Panc1 (cell line): ENCODE data around the gene C16orf78. TPM values are rescaled to one million over a fixed set of nuclear protein-coding genes. Genes with fewer than 3 reads are reported as not detected.

Source experiments
- ATAC-seq: fragments of 200-7000 bp; cut with Tn5 transposase; 2 replicates; pipeline ENCODE4 v1.9.1; 2020; ENCODE audit warnings: mild to moderate bottlenecking, moderate library complexity
- BruUV-seq: library from RNA; stranded (reverse); fragments of 400-500 nt; replicated peaks from 2 replicates; lab custom pipeline; 2021; lab: Mats Ljungman, UMichigan
- CTCF ChIA-PET: fragments of 300-600 bp; sonication (Branson Sonifier 250); formaldehyde crosslinking; loops from one replicate; lab custom pipeline; 2022; ENCODE audit warnings: antibody characterized with exemption; lab: Charles Lee
- POLR2A ChIA-PET: fragments of 300-600 bp; sonication (Branson Sonifier 250); formaldehyde crosslinking; loops from one replicate; lab custom pipeline; 2022; ENCODE audit warnings: antibody characterized with exemption; lab: Charles Lee
- DNase-seq: peaks from one replicate; pipeline ENCODE4 v3.0.0-alpha.2; 2010; ENCODE audit warnings: low read depth, low spot score
- H3K27ac ChIP-seq: 2 replicates; pipeline ENCODE4 v1.5.1; 2011; ENCODE audit warnings: mild to moderate bottlenecking, low read length, inconsistent platforms
- H3K27me3 ChIP-seq: fragments of 200-500 bp; sonication (Bioruptor generic); 2 replicates; pipeline ENCODE4 v1.6.0; 2014; ENCODE audit warnings: low read length, inconsistent platforms; ENCODE audit not compliant: control insufficient read depth, insufficient read depth
- H3K36me3 ChIP-seq: fragments of 200-500 bp; sonication (Bioruptor generic); 2 replicates; pipeline ENCODE4 v1.5.1; 2014; ENCODE audit warnings: inconsistent platforms, mild to moderate bottlenecking, low read length, moderate library complexity; ENCODE audit not compliant: control insufficient read depth, insufficient read depth
- H3K4me1 ChIP-seq: 2 replicates; pipeline ENCODE4 v1.5.1; 2011; ENCODE audit warnings: inconsistent platforms, mild to moderate bottlenecking, low read length, moderate library complexity; ENCODE audit not compliant: control insufficient read depth, insufficient read depth
- H3K4me3 ChIP-seq, 2 experiments: 2 replicates each; pipeline ENCODE4 v1.5.1; 2011 to 2012; ENCODE audit warnings: low read depth in 2 of 2, low read length in 2 of 2, mild to moderate bottlenecking in 2 of 2, inconsistent platforms in 1 of 2, moderate library complexity in 1 of 2
- H3K9me3 ChIP-seq: fragments of 200-500 bp; sonication (Bioruptor generic); 2 replicates; pipeline ENCODE4 v1.5.1; 2014; ENCODE audit warnings: low read depth, mild to moderate bottlenecking, inconsistent platforms, low read length, moderate library complexity; ENCODE audit not compliant: control insufficient read depth, insufficient read depth
- CTCF ChIP-seq: fragments of 450-650 bp; IDR thresholded peaks from 2 replicates; pipeline ENCODE4 v1.5.1; 2017; ENCODE audit warnings: mild to moderate bottlenecking
- POLR2AphosphoS5 ChIP-seq: IDR thresholded peaks from 2 replicates; pipeline ENCODE4 v1.6.1; 2012; ENCODE audit warnings: mild to moderate bottlenecking, low read depth, low read length, moderate library complexity
- REST ChIP-seq, 2 experiments: IDR thresholded peaks; 2 replicates each; pipeline ENCODE4 v1.6.1; 2011 to 2012; ENCODE audit warnings: low read depth in 2 of 2, control low read depth in 1 of 2, low read length in 1 of 2, mild to moderate bottlenecking in 1 of 2, moderate library complexity in 1 of 2; ENCODE audit not compliant: insufficient read depth in 1 of 2
- SIN3A ChIP-seq: IDR thresholded peaks from 2 replicates; pipeline ENCODE4 v1.6.1; 2012; ENCODE audit warnings: low read depth, mild to moderate bottlenecking, low read length, moderate library complexity, borderline replicate concordance; ENCODE audit not compliant: insufficient read depth
- TCF7L2 ChIP-seq: IDR thresholded peaks from 2 replicates; pipeline ENCODE4 v1.6.1; 2011; ENCODE audit warnings: mild to moderate bottlenecking, low read depth, low read length, inconsistent platforms
- in situ Hi-C: cut with HindIII; loops from 2 replicates; pipeline ENCODE4 v1.10.0; 2016; ENCODE audit warnings: low sequenced_read_pairs, low pct_unique_long_range_greater_than_20kb
- intact Hi-C: fragments of 100-400 bp; cut with micrococcal nuclease; formaldehyde crosslinking; loops from one replicate; pipeline ENCODE4 v1.10.0; 2022; ENCODE audit not compliant: unreplicated experiment
- total RNA-seq: library from RNA; stranded (reverse); gene quantifications from one replicate; pipeline ENCODE4 v1.2.1, GENCODE V29; 2021; ENCODE audit not compliant: unreplicated experiment

The C16orf78 gene
- total RNA-seq, 1 experiment from 2014 or later = not detected

- POLR2A ChIA-PET = no interaction called here
- DNase-seq = no peak
- ATAC-seq = no peak
- no peak overlapping the region for H3K27ac ChIP-seq
- no peak overlapping the region for H3K4me3 ChIP-seq
- H3K27me3 ChIP-seq = no peaks in the 10 kb centered on the region; the same call in 1 of the 2 replicates
- TF ChIP-seq CTCF (no peak), POLR2AphosphoS5 (no peak), SIN3A (no peak), TCF7L2 (no peak), REST (IDR thresholded peaks at IDR 0.05; ENCODE audit: insufficient read depth in 1 of 2, low read depth in 2 of 2, low read length in 1 of 2) (no peak)
- no TSS peak for BruUV-seq
- intact Hi-C loops (no loop called here), in situ Hi-C loops (no loop called here)
- H3K36me3 ChIP-seq = no peaks in the 10 kb centered on the region
- H3K4me1 ChIP-seq = no peaks in the 10 kb centered on the region
- CTCF ChIA-PET = no interaction called here
- no peaks in the 10 kb centered on the region for H3K9me3 ChIP-seq
Observed at GRCh38 chr16:49343291-49343690, 30.3 kb upstream of the C16orf78 start.

- Histone ChIP-seq H3K4me3 (no peak overlapping the region), H3K9me3 (no peaks in the 10 kb centered on the region), H3K27ac (no peak overlapping the region), H3K27me3 (no peaks in the 10 kb centered on the region; the same call in 1 of the 2 replicates), H3K36me3 (no peaks in the 10 kb centered on the region), H3K4me1 (no peaks in the 10 kb centered on the region)
- intact Hi-C loops = no loop called here
- in situ Hi-C loops = no loop called here
- ChIA-PET POLR2A (no interaction called here), CTCF (no interaction called here)
- BruUV-seq = no TSS peak
- ATAC-seq (no peak), DNase-seq (no peak)
- TF ChIP-seq SIN3A = no peak
- no peak for TF ChIP-seq CTCF
- TF ChIP-seq POLR2AphosphoS5 = no peak
- TF ChIP-seq REST (IDR thresholded peaks at IDR 0.05; ENCODE audit: insufficient read depth in 1 of 2, low read depth in 2 of 2, low read length in 1 of 2) = no peak
- TF ChIP-seq TCF7L2 = no peak
Observed at GRCh38 chr16:49344401-49344800, 29.2 kb upstream of the C16orf78 start.
